NT2/D1 (cell line): Measurements from ENCODE around the gene XYLT1.

ENCODE experiments used
- SUZ12 ChIP-seq: IDR thresholded peaks from 2 replicates; pipeline ENCODE4 v1.6.1; 2011; ENCODE audit not compliant: insufficient read length, insufficient read depth; ENCODE audit errors: extremely low read depth
- YY1 ChIP-seq: IDR thresholded peaks from 2 replicates; pipeline ENCODE4 v1.6.1; 2011; ENCODE audit not compliant: insufficient read length, insufficient read depth

DNA sequence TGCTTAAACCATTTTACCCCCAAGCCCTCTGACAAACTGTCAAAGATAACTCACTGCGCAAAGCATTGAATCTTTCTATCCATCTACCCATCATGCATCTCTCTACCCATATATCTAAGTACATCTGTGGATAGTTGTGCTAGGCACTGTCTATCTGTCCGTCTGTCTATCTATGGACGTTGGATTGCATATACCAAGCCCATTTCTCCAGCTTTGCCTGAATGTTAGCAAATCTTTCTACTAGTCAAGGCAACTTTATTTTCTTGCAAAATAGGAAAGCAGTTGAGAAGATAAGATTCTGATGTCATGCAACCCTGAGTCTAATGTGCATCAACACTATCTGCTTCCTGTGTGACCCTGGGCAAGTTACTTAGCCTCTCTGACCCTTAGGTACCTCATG is 117.2 kb downstream of the XYLT1 start:
- TF ChIP-seq YY1, result no peak
- TF ChIP-seq SUZ12, result no peak
